ENCODE data around the gene ROMO1.

The ROMO1 gene

GRCh38 chr20:35695245-35695749 lies 3.9 kb upstream of the ROMO1 start:
- Histone ChIP-seq H3K9me3 (ENCODE audit: control insufficient read depth, low read length) (no peaks in the 10 kb centered on the region), H3K9ac (no peak overlapping the region), H3K4me1 (no peaks in the 10 kb centered on the region), H3K79me2 (peaks cover 5% of the 10 kb centered on the region), H3K36me3 (ENCODE audit: control insufficient read depth, insufficient read depth, low read length) (no peaks in the 10 kb centered on the region), H3K27ac (no peak overlapping the region), H3K4me2 (ENCODE audit: low read length) (no peak overlapping the region), H2AFZ (no peak overlapping the region), H3K4me3 (ENCODE audit: low read depth, low read length) (no peak overlapping the region), H3K27me3 (ENCODE audit: control insufficient read depth, insufficient read depth, low read length) (no peaks in the 10 kb centered on the region)
- no peak for TF ChIP-seq CTCF (IDR thresholded peaks at IDR 0.05)

GRCh38 chr20:35695978-35696377 lies 3.2 kb upstream of the ROMO1 start:
- Histone ChIP-seq H3K36me3 (ENCODE audit: control insufficient read depth, insufficient read depth, low read length) (no peaks in the 10 kb centered on the region), H3K9ac (no peak overlapping the region)

GRCh38 chr20:35697696-35698297 lies 1.4 kb upstream of the ROMO1 start:
- Histone ChIP-seq H2AFZ (peak overlapping the region; percentile 88), H3K9me3 (ENCODE audit: control insufficient read depth, low read length) (no peaks in the 10 kb centered on the region), H3K79me2 (peaks cover 5% of the 10 kb centered on the region), H3K9ac (no peak overlapping the region), H3K4me2 (ENCODE audit: low read length) (peak overlapping the region; percentile 94), H3K4me3 (ENCODE audit: low read depth, low read length) (peak overlapping the region; percentile 86), H3K4me1 (no peaks in the 10 kb centered on the region), H3K27me3 (ENCODE audit: control insufficient read depth, insufficient read depth, low read length) (no peaks in the 10 kb centered on the region), H3K27ac (no peak overlapping the region), H3K36me3 (ENCODE audit: control insufficient read depth, insufficient read depth, low read length) (no peaks in the 10 kb centered on the region)
- no peak for TF ChIP-seq CTCF (IDR thresholded peaks at IDR 0.05)

More at GRCh38 chr20:35695978-35696377, 3.2 kb upstream of the ROMO1 start:
- H3K4me2 ChIP-seq (ENCODE audit: low read length): no peak overlapping the region
- H3K4me1 ChIP-seq: no peaks in the 10 kb centered on the region
- H3K9me3 ChIP-seq (ENCODE audit: control insufficient read depth, low read length): no peaks in the 10 kb centered on the region
- H3K27ac ChIP-seq: no peak overlapping the region
- TF ChIP-seq CTCF (IDR thresholded peaks at IDR 0.05): no peak
- H3K4me3 ChIP-seq (ENCODE audit: low read depth, low read length): no peak overlapping the region
- no peak overlapping the region for H2AFZ ChIP-seq
- H3K27me3 ChIP-seq (ENCODE audit: control insufficient read depth, insufficient read depth, low read length): no peaks in the 10 kb centered on the region
- peaks cover 5% of the 10 kb centered on the region for H3K79me2 ChIP-seq

GRCh38 chr20:35698298-35699126 lies 693 bp upstream of the ROMO1 start:
- Histone ChIP-seq H3K4me3 (ENCODE audit: low read depth, low read length) (peak overlapping the region; percentile 86), H3K4me1 (no peaks in the 10 kb centered on the region), H3K27ac (peak overlapping the region; percentile 78), H2AFZ (peak overlapping the region; percentile 88), H3K36me3 (ENCODE audit: control insufficient read depth, insufficient read depth, low read length) (no peaks in the 10 kb centered on the region), H3K4me2 (ENCODE audit: low read length) (peak overlapping the region; percentile 94), H3K9me3 (ENCODE audit: control insufficient read depth, low read length) (no peaks in the 10 kb centered on the region), H3K79me2 (peaks cover 5% of the 10 kb centered on the region), H3K9ac (peak overlapping the region; percentile 42), H3K27me3 (ENCODE audit: control insufficient read depth, insufficient read depth, low read length) (no peaks in the 10 kb centered on the region)
- no peak for TF ChIP-seq CTCF (IDR thresholded peaks at IDR 0.05)

Measured in parathyroid adenoma (tissue), 2 donors.